GM11168 (cell line): ENCODE results near the gene CLK4.

ENCODE experiments used
- in situ Hi-C: fragments of 300-500 bp; cut with MboI; formaldehyde crosslinking; loops from one replicate; pipeline ENCODE4 v1.12.0; 2022; ENCODE audit warnings: low sequenced_read_pairs; ENCODE audit not compliant: unreplicated experiment

The CLK4 gene

GRCh38 chr5:178640331-178641045, 13.6 kb upstream of the CLK4 start:
- in situ Hi-C loops = no loop called here

GRCh38 chr5:178637356-178638074, 10.7 kb upstream of the CLK4 start:
- in situ Hi-C loops = no loop called here

GRCh38 chr5:178632285-178632684, 5.4 kb upstream of the CLK4 start:
- in situ Hi-C loops = no loop called here

- in situ Hi-C loops = no loop called here
Observed at GRCh38 chr5:178630951-178631350, 4.1 kb upstream of the CLK4 start.

- in situ Hi-C loops = no loop called here
Observed at GRCh38 chr5:178630475-178630930, 3.7 kb upstream of the CLK4 start.

GRCh38 chr5:178627259-178627598, 379 bp upstream of the CLK4 start:
- in situ Hi-C loops = no loop called here

- in situ Hi-C loops = no loop called here
Observed at GRCh38 chr5:178625679-178626483, 969 bp downstream of the CLK4 start.

- in situ Hi-C loops = no loop called here
Observed at GRCh38 chr5:178624631-178625546, 2.0 kb downstream of the CLK4 start.

GRCh38 chr5:178622679-178623247, 4.1 kb downstream of the CLK4 start:
- in situ Hi-C loops = no loop called here

GRCh38 chr5:178619390-178619789, 7.5 kb downstream of the CLK4 start:
- in situ Hi-C loops = no loop called here

- in situ Hi-C loops = no loop called here
Observed at GRCh38 chr5:178612299-178612698, 14.6 kb downstream of the CLK4 start.

GRCh38 chr5:178606269-178606668, 20.6 kb downstream of the CLK4 start:
- in situ Hi-C loops = no loop called here

GRCh38 chr5:178605788-178606187, 21.1 kb downstream of the CLK4 start:
- in situ Hi-C loops = no loop called here

- in situ Hi-C loops = no loop called here
Observed at GRCh38 chr5:178602752-178603151, 24.1 kb downstream of the CLK4 start.

GRCh38 chr5:178595750-178596149, 31.1 kb downstream of the CLK4 start:
- in situ Hi-C loops = no loop called here

GRCh38 chr5:178595150-178595549, 31.7 kb downstream of the CLK4 start:
- in situ Hi-C loops = no loop called here

- in situ Hi-C loops = no loop called here
Observed at GRCh38 chr5:178590924-178591423, 35.9 kb downstream of the CLK4 start.

GRCh38 chr5:178590141-178590923, 36.5 kb downstream of the CLK4 start, which contains the start of gene COL23A1:
Gene COL23A1, minus strand, starts transcription at chr5:178590393.
- in situ Hi-C loops = no loop called here
